GM23338 (cell line): ENCODE data around the gene HSPH1. TPM values are rescaled to one million over a fixed set of nuclear protein-coding genes. Genes with fewer than 3 reads are reported as not detected.

Experiments used
- ATAC-seq: fragments of 200-7000 bp; cut with Tn5 transposase; 3 replicates; pipeline ENCODE4 v1.9.1; 2020
- DNase-seq: peaks from one replicate; pipeline ENCODE4 v3.0.0-alpha.2; 2015; ENCODE audit warnings: low spot score
- H2AFZ ChIP-seq: fragments of 200-600 bp; sonication (generic); 2 replicates; pipeline ENCODE4 v1.8.0; 2016; ENCODE audit warnings: antibody characterized with exemption, mild to moderate bottlenecking, moderate library complexity
- H3F3A ChIP-seq: fragments of 200-600 bp; sonication (generic); replicated peaks from 2 replicates; pipeline ENCODE4 v1.8.0; 2017; ENCODE audit warnings: antibody characterized with exemption, mixed run types, low read depth
- H3K27ac ChIP-seq: fragments of 200-600 bp; sonication (generic); 2 replicates; pipeline ENCODE4 v1.6.1; 2016; ENCODE audit warnings: low read depth
- H3K27me3 ChIP-seq: fragments of 200-600 bp; sonication (generic); 2 replicates; pipeline ENCODE4 v1.8.0; 2016; ENCODE audit warnings: mild to moderate bottlenecking, mixed run types, moderate library complexity; ENCODE audit not compliant: insufficient read depth
- H3K36me3 ChIP-seq: fragments of 200-600 bp; sonication (generic); 2 replicates; pipeline ENCODE4 v1.8.0; 2016; ENCODE audit warnings: mild to moderate bottlenecking; ENCODE audit not compliant: insufficient read depth
- H3K4me1 ChIP-seq: fragments of 200-600 bp; sonication (generic); 2 replicates; pipeline ENCODE4 v1.8.0; 2016; ENCODE audit warnings: mild to moderate bottlenecking, moderate library complexity; ENCODE audit not compliant: insufficient read depth
- H3K4me2 ChIP-seq: fragments of 200-600 bp; sonication (generic); 2 replicates; pipeline ENCODE4 v1.7.1; 2017; ENCODE audit warnings: mixed run types
- H3K4me3 ChIP-seq: fragments of 200-600 bp; sonication (generic); 2 replicates; pipeline ENCODE4 v1.6.1; 2016; ENCODE audit warnings: mixed run types
- H3K79me2 ChIP-seq: fragments of 200-600 bp; sonication (generic); replicated peaks from 2 replicates; pipeline ENCODE4 v1.8.0; 2017; ENCODE audit warnings: mild to moderate bottlenecking; ENCODE audit not compliant: insufficient read depth
- H3K9me2 ChIP-seq: fragments of 200-600 bp; sonication (generic); 2 replicates; pipeline ENCODE4 v1.8.0; 2017; ENCODE audit not compliant: insufficient read depth
- H4K20me1 ChIP-seq: fragments of 200-600 bp; sonication (generic); replicated peaks from 2 replicates; pipeline ENCODE4 v1.8.0; 2017; ENCODE audit warnings: mild to moderate bottlenecking; ENCODE audit not compliant: insufficient read depth
- H3K27ac Mint-ChIP-seq: 2 replicates; pipeline ENCODE4 v1.8.0; 2020; ENCODE audit warnings: inconsistent platforms, mild to moderate bottlenecking, moderate library complexity, mixed read lengths
- H3K27me3 Mint-ChIP-seq: 3 replicates; pipeline ENCODE4 v1.8.0; 2022; ENCODE audit warnings: low read depth, mild to moderate bottlenecking, moderate library complexity, mixed read lengths, inconsistent platforms; ENCODE audit not compliant: insufficient read depth, poor library complexity
- H3K36me3 Mint-ChIP-seq: 3 replicates; pipeline ENCODE4 v1.8.0; 2021; ENCODE audit warnings: low read depth, mild to moderate bottlenecking, inconsistent platforms, moderate library complexity, mixed read lengths
- H3K4me1 Mint-ChIP-seq: 3 replicates; pipeline ENCODE4 v1.8.0; 2020; ENCODE audit warnings: mild to moderate bottlenecking, inconsistent platforms, mixed read lengths
- H3K4me3 Mint-ChIP-seq: 3 replicates; pipeline ENCODE4 v1.8.0; 2021; ENCODE audit warnings: moderate library complexity, mild to moderate bottlenecking, inconsistent platforms, mixed read lengths
- H3K9me3 Mint-ChIP-seq: 3 replicates; pipeline ENCODE4 v1.8.0; 2020; ENCODE audit warnings: moderate library complexity, mild to moderate bottlenecking, inconsistent platforms, mixed read lengths
- CREB1 ChIP-seq: fragments of 250-450 bp; sonication (Bioruptor Pico); IDR thresholded peaks from 2 replicates; pipeline ENCODE4 v1.5.0; 2020; ENCODE audit warnings: low read depth, mild to moderate bottlenecking, moderate library complexity
- CTCF ChIP-seq, 2 experiments: fragments of 200-600 bp in 1 of 2; sonication (generic) in 1 of 2; conservative IDR thresholded peaks; 2 replicates each; pipeline versions ENCODE4 v1.5.1 to v1.6.1; 2016 to 2017; ENCODE audit warnings: antibody characterized with exemption in 2 of 2, low read depth in 2 of 2, mild to moderate bottlenecking in 2 of 2, moderate library complexity in 1 of 2
- ETS1 ChIP-seq: IDR thresholded peaks from 2 replicates; pipeline ENCODE4 v1.6.1; 2016; ENCODE audit warnings: antibody characterized with exemption
- EZH2phosphoT487 ChIP-seq: fragments of 200-600 bp; sonication (generic); IDR thresholded peaks from one replicate; pipeline ENCODE4 v1.8.1; 2018; ENCODE audit warnings: antibody characterized with exemption; ENCODE audit not compliant: unreplicated experiment
- JUNB ChIP-seq: IDR thresholded peaks from one replicate; pipeline ENCODE4 v1.6.1; 2016; ENCODE audit warnings: antibody characterized with exemption; ENCODE audit not compliant: unreplicated experiment
- POLR2AphosphoS5 ChIP-seq: IDR thresholded peaks from 2 replicates; pipeline ENCODE4 v1.6.1; 2016; ENCODE audit warnings: antibody characterized with exemption, low read depth
- STAT1 ChIP-seq: IDR thresholded peaks from one replicate; pipeline ENCODE4 v1.6.1; 2016; ENCODE audit warnings: antibody characterized with exemption; ENCODE audit not compliant: unreplicated experiment
- ZNF114 ChIP-seq: fragments of 250-450 bp; sonication (Bioruptor Pico); IDR thresholded peaks from 2 replicates; pipeline ENCODE4 v1.5.0; 2020; ENCODE audit warnings: mild to moderate bottlenecking, moderate library complexity
- ZNF331 ChIP-seq: fragments of 250-450 bp; sonication (Bioruptor Pico); IDR thresholded peaks from 2 replicates; pipeline ENCODE4 v1.5.0; 2020; ENCODE audit warnings: low read depth, mild to moderate bottlenecking, moderate library complexity
- polyA plus RNA-seq: library from polyadenylated mRNA; unstranded; fragments of >200 nt; fragmentation: Nextera tagmentation; extraction: Ambion mirVana; gene quantifications from 2 replicates; pipeline ENCODE4 v1.2.1, GENCODE V29; 2016
- total RNA-seq: library from RNA; depleted of rRNA; stranded (reverse); fragments of >200 nt; shearing (Covaris generic); gene quantifications from 2 replicates; pipeline ENCODE4 v1.2.3, GENCODE V29; 2014

Gene HSPH1
- total and polyA plus RNA-seq, 2 experiments from 2014 or later = 112 to 147 TPM

GRCh38 chr13:31200637-31200971 lies 38.9 kb upstream of the HSPH1 start:
- Histone ChIP-seq H2AFZ (peak overlapping the region; percentile 83; the same call in 1 of the 2 replicates), H3K27ac (no peak overlapping the region), H3F3A (no peaks in the 10 kb centered on the region), H3K27me3 (peaks cover 9% of the 10 kb centered on the region; the same call in 1 of the 2 replicates), H3K36me3 (no peaks in the 10 kb centered on the region), H3K9me2 (no peaks in the 10 kb centered on the region), H4K20me1 (no peaks in the 10 kb centered on the region), H3K4me3 (peak overlapping the region; percentile 59), H3K4me1 (peaks cover 7% of the 10 kb centered on the region), H3K79me2 (no peaks in the 10 kb centered on the region), H3K4me2 (peak overlapping the region; percentile 89)
- H3K4me3 Mint-ChIP-seq = peak overlapping the region; percentile 75
- peak; percentile 46 for DNase-seq
- TF ChIP-seq CREB1 (CRISPR knock-in tag) = no peak
- no peak for TF ChIP-seq ZNF331 (CRISPR knock-in tag)
- no peak for TF ChIP-seq JUNB
- TF ChIP-seq ZNF114 (CRISPR knock-in tag) = no peak
- no peak for TF ChIP-seq STAT1
- TF ChIP-seq POLR2AphosphoS5 = no peak
- no peak for TF ChIP-seq EZH2phosphoT487
- no peak for TF ChIP-seq ETS1
- H3K27me3 Mint-ChIP-seq = peaks cover 11% of the 10 kb centered on the region
- no peak overlapping the region for H3K27ac Mint-ChIP-seq
- H3K9me3 Mint-ChIP-seq = no peaks in the 10 kb centered on the region; the same call in 2 of the 3 replicates
- no peaks in the 10 kb centered on the region for H3K36me3 Mint-ChIP-seq
- H3K4me1 Mint-ChIP-seq = peaks cover 17% of the 10 kb centered on the region
- ATAC-seq = no peak; the same call in 2 of the 3 replicates

GRCh38 chr13:31199849-31200636 lies 38.3 kb upstream of the HSPH1 start, which contains the start of gene B3GLCT:
TSS of gene B3GLCT (plus strand) at chr13:31199975. CDS start at chr13:31200085, 110 bp downstream.
- H3K79me2 ChIP-seq = no peaks in the 10 kb centered on the region
- Mint-ChIP-seq H3K4me3 (peak within 1 kb of the TSS; percentile 75), H3K27ac (no peak within 1 kb of the TSS), H3K4me1 (peaks cover 17% of the 10 kb centered on the region), H3K9me3 (no peaks in the 10 kb centered on the region; the same call in 2 of the 3 replicates), H3K27me3 (peaks cover 11% of the 10 kb centered on the region), H3K36me3 (no peaks in the 10 kb centered on the region; the same call in 2 of the 3 replicates)
- TF ChIP-seq CTCF (conservative IDR thresholded peaks at IDR 0.05; ENCODE audit: low read depth in 2 of 2) = peak; percentile 55 to 79
- TF ChIP-seq POLR2AphosphoS5 = no peak
- TF ChIP-seq CREB1 (CRISPR knock-in tag) = no peak
- peak; percentile 81 for DNase-seq
- H3K4me2 ChIP-seq = peak within 1 kb of the TSS; percentile 89
- H3K4me3 ChIP-seq = peak within 1 kb of the TSS; percentile 59
- peak within 1 kb of the TSS; percentile 83; the same call in 1 of the 2 replicates for H2AFZ ChIP-seq
- H3F3A ChIP-seq = no peaks in the 10 kb centered on the region
- ATAC-seq = peak; percentile 88
- H3K27ac ChIP-seq = no peak within 1 kb of the TSS
- no peaks in the 10 kb centered on the region for H3K9me2 ChIP-seq
- H4K20me1 ChIP-seq = no peaks in the 10 kb centered on the region
- peaks cover 7% of the 10 kb centered on the region for H3K4me1 ChIP-seq
- H3K27me3 ChIP-seq = peaks cover 9% of the 10 kb centered on the region; the same call in 1 of the 2 replicates
- no peaks in the 10 kb centered on the region for H3K36me3 ChIP-seq
